ENCODE data around the gene ERC1.

GRCh38 chr12:1305791-1306500, 314.9 kb downstream of the ERC1 start:
- TF ChIP-seq CTCF (IDR thresholded peaks at IDR 0.05) (no peak), EP300 (IDR thresholded peaks at IDR 0.05) (no peak)
